HUES64 (cell line): ENCODE results near the gene WWOX.
A peak's percentile ranks its signal among the peaks of the same experiment; 100 is the strongest.

Source experiments
- H3K27ac ChIP-seq: 2 replicates; pipeline ENCODE4 v1.7.0; 2013; ENCODE audit warnings: low read depth, low read length, inconsistent platforms
- H3K27me3 ChIP-seq: 2 replicates; pipeline ENCODE4 v1.6.1; 2013; ENCODE audit warnings: mild to moderate bottlenecking, low read length; ENCODE audit not compliant: insufficient read depth
- H3K36me3 ChIP-seq: 2 replicates; pipeline ENCODE4 v1.6.1; 2013; ENCODE audit warnings: mild to moderate bottlenecking, low read length; ENCODE audit not compliant: insufficient read depth
- H3K4me1 ChIP-seq: 2 replicates; pipeline ENCODE4 v1.6.1; 2013; ENCODE audit warnings: mild to moderate bottlenecking, low read length, moderate library complexity; ENCODE audit not compliant: insufficient read depth
- H3K4me3 ChIP-seq: 2 replicates; pipeline ENCODE4 v1.5.1; 2013; ENCODE audit warnings: mild to moderate bottlenecking, low read length, moderate library complexity
- H3K9ac ChIP-seq: 2 replicates; pipeline ENCODE4 v1.6.1; 2013; ENCODE audit warnings: mild to moderate bottlenecking, low read depth, low read length
- H3K9me3 ChIP-seq: 2 replicates; pipeline ENCODE4 v1.6.1; 2013; ENCODE audit warnings: low read depth, low read length; ENCODE audit not compliant: insufficient read depth
- WGBS: fragments of 150-250, 120-280 bp; methylation state at CpG from one replicate; pipeline ENCODE4 v1.1.7; 2013; ENCODE audit warnings: missing lambda C conversion rate; 5-methylcytosine and 5-hydroxymethylcytosine counted together

The WWOX gene

DNA sequence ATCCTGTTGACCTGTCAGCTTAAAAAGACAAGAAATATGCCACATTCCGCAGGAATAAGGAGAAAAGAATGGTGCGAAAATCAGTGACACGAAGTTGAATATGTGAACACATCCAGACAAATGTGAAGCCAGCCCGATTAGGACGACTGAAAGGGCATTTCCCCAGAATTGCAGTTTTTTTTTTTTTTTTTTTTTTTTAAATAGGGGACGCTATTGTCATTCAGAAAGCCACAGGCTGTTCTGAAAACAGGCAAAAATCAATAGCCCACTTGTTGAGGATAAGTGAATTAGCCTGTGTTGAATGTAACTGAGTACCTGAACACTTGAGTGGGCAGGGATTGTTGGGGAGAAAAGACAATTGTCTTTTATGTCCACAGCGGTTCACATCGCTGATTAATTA, 507.1 kb downstream of the WWOX start:
- no peaks in the 10 kb centered on the region for H3K36me3 ChIP-seq
- no peaks in the 10 kb centered on the region for H3K27me3 ChIP-seq
- WGBS = 48% methylated on average over 8 of the region's 8 CpGs
- no peak overlapping the region for H3K9ac ChIP-seq
- no peak overlapping the region for H3K4me3 ChIP-seq
- H3K27ac ChIP-seq = peak overlapping the region; percentile 53; the same call in 1 of the 2 replicates
- peaks cover 52% of the 10 kb centered on the region for H3K4me1 ChIP-seq
- H3K9me3 ChIP-seq = no peaks in the 10 kb centered on the region

DNA sequence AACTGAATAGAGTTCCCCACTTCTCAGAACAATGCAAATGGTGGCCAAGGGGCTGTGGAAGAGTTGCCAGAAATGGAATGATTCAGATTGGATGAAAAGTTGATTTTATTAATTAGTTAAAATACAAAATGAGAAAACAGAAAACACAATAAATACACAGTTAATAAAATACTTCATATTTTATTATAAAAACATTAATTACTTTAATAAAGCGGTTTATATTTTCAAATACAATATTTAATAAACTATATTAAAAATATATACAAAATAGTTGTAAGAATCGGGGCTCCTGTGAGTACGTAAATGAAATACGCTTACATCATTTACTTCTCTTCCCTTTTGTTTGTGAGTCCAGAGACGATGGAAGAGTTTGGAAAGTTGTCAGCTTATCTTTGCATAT, 507.6 kb downstream of the WWOX start:
- H3K9me3 ChIP-seq = no peaks in the 10 kb centered on the region
- no CpG with 5 or more reads among the region's 5 CpGs for WGBS
- no peak overlapping the region for H3K4me3 ChIP-seq
- no peaks in the 10 kb centered on the region for H3K36me3 ChIP-seq
- H3K9ac ChIP-seq = no peak overlapping the region
- H3K27ac ChIP-seq = peak overlapping the region; percentile 53; the same call in 1 of the 2 replicates
- H3K4me1 ChIP-seq = peaks cover 52% of the 10 kb centered on the region
- H3K27me3 ChIP-seq = no peaks in the 10 kb centered on the region

DNA sequence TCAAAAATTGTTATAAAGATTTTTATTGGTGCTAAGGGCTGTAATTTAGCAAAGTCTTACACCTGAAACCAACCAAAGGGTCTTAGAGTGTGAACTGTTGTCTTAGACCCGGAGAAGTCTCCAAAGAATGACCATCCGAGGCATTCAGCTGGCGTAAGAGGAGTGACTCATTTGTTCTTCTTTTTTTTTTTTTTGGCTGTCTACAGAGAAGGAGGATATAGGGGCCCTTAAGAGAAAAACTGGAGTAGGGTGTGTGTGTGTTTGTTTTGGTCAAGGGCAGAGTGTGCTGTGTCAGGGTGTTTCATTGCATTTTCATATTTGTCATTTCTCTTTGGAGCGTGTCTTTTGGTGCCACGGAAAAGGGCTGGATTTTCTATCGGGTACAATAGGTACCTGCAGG, 508.0 kb downstream of the WWOX start:
- Histone ChIP-seq H3K36me3 (no peaks in the 10 kb centered on the region), H3K4me1 (peaks cover 52% of the 10 kb centered on the region), H3K27me3 (no peaks in the 10 kb centered on the region), H3K9ac (no peak overlapping the region), H3K27ac (no peak overlapping the region), H3K4me3 (no peak overlapping the region), H3K9me3 (no peaks in the 10 kb centered on the region)
- WGBS = 69% methylated on average over 6 of the region's 6 CpGs

DNA sequence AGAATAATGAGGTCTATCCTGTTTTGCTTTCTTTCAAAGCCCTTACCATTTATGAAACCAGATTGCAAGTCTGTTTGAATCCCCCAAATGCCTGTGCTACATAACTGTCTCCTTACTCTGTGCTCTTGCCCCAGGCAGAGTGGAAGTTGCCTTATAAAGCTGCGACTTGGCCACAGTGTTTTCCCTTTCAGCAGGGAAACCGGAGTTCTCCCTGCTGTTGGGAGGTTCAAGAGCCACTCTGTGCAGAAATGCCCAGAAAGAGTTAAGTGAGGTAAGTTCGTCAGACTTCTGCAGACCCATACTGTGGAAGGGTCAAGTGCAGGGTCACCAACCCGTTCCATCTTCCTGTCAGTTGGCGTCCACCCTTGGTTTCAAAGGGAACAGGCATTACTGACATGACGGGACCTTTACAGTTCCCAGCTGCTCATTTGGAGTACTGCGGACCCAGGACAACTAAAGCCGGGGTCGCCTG, 508.9 kb downstream of the WWOX start:
- Histone ChIP-seq H3K27me3 (no peaks in the 10 kb centered on the region), H3K36me3 (no peaks in the 10 kb centered on the region), H3K9me3 (no peaks in the 10 kb centered on the region), H3K4me1 (peaks cover 52% of the 10 kb centered on the region), H3K4me3 (no peak overlapping the region), H3K27ac (no peak overlapping the region; the same call in 1 of the 2 replicates), H3K9ac (no peak overlapping the region)
- WGBS = 66% methylated on average over 9 of the region's 9 CpGs

DNA sequence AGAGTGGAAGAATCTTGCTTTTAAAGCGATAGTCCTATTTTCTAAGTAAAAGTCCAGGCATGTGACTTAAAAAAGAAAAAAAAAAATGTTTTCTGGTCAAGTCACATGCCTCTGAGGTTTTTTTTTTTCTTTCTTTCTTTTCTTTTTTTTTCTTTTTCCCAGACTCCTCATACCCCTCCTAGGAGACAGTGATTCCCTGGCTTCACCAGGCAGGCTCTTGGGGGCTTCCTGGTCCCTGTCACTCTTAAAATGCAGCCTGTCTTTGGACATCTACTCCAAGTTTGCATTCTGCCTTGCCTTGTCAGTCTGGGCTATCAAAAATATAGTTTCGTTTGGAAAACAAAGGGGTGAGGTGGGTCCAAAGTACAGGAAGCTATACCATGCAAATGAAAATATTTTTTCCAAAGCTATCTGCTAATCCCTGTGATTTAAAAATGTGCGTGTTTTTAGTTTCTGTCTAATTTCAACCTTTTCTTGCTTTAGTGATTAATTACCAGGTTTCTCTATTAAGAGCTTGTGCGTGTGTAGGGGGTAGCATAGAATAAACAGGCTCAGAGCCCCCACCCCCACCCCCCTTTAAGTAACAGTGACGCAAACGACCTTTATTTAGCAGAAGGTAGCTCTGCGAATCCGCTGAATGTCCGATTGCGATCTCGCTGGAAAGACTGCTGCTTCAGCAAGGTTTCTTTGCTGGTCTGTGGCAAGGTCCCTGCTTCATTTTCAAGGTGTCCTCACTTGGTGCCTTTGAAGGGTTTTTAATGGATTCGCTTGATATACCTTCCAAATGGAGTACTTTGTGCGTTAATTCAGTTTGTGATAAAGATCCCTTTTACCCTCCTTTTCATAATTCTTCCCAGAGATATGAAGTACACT, 510.2 kb downstream of the WWOX start:
- H3K9me3 ChIP-seq = no peaks in the 10 kb centered on the region
- H3K9ac ChIP-seq = no peak overlapping the region
- no peak overlapping the region for H3K27ac ChIP-seq
- no peak overlapping the region for H3K4me3 ChIP-seq
- 82% methylated on average over 12 of the region's 13 CpGs for WGBS
- H3K36me3 ChIP-seq = no peaks in the 10 kb centered on the region
- H3K4me1 ChIP-seq = peaks cover 52% of the 10 kb centered on the region
- H3K27me3 ChIP-seq = no peaks in the 10 kb centered on the region

DNA sequence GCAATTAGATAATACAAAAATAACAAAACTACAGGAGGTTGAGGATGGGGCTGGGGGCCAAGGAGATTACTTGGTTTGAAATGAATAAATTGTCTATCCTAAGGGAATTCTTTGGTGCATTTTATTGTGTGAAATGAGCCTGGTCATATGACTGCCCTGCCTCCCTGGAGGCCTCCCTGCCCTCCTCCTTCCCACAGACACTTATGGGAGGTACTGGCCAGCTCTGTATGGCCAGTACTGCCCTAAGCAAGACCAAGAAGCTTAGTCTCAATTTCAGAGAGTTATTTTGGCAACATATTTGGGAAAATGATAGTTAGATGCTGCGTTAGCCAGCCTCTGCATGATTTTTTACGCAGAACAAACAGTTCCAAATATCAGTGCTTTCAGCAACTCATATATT, 511.9 kb downstream of the WWOX start:
- no peaks in the 10 kb centered on the region for H3K9me3 ChIP-seq
- no peaks in the 10 kb centered on the region for H3K27me3 ChIP-seq
- peaks cover 37% of the 10 kb centered on the region for H3K4me1 ChIP-seq
- H3K4me3 ChIP-seq = no peak overlapping the region
- no peaks in the 10 kb centered on the region for H3K36me3 ChIP-seq
- no peak overlapping the region for H3K9ac ChIP-seq
- no peak overlapping the region for H3K27ac ChIP-seq
- 95% methylated on average over 2 of the region's 2 CpGs for WGBS

DNA sequence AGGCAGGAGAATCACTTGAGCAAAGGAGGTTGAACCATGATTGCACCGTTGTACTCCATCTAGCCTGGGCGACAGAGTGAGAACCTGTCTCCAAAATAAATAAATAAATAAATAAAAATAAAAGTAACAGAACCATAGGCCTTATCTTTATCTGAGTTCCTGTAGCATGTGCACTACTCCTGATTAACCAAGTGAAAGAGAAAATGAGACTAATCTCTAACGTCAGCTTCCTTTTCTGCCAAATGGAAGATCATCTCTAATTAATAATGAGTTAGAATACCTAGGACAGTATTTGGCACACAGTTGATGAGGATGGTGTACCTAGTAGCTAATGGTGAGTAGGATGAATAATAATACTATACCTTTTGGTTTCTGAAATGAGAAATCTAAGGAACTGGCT, 520.4 kb downstream of the WWOX start:
- H3K27ac ChIP-seq = no peak overlapping the region
- no peaks in the 10 kb centered on the region for H3K4me1 ChIP-seq
- no peaks in the 10 kb centered on the region for H3K27me3 ChIP-seq
- H3K36me3 ChIP-seq = no peaks in the 10 kb centered on the region
- no peak overlapping the region for H3K9ac ChIP-seq
- H3K9me3 ChIP-seq = no peaks in the 10 kb centered on the region
- WGBS = 100% methylated on average over 1 of the region's 3 CpGs
- H3K4me3 ChIP-seq = no peak overlapping the region

DNA sequence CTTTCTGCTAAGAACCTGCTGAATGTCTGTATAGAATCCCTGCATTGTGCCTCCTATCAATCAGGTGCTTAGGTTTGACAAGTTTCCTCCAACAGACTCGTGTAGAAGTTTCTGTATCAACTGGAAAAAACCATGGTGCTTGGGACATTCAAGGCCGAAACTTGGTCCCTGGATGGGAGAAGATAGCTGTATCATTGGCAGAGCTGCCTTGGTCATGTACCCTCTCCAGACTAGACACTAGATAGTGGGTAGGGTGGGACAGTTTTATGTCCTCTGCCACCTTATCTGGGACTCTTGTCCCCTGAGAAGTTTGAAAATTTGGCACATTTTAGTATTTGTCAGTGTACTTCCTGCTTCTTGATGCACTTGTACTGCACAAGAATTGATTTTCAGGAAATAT, 520.8 kb downstream of the WWOX start:
- Histone ChIP-seq H3K9me3 (no peaks in the 10 kb centered on the region), H3K27me3 (no peaks in the 10 kb centered on the region), H3K36me3 (no peaks in the 10 kb centered on the region), H3K4me3 (no peak overlapping the region), H3K9ac (no peak overlapping the region), H3K4me1 (no peaks in the 10 kb centered on the region), H3K27ac (no peak overlapping the region)
- 93% methylated on average over 2 of the region's 2 CpGs for WGBS

DNA sequence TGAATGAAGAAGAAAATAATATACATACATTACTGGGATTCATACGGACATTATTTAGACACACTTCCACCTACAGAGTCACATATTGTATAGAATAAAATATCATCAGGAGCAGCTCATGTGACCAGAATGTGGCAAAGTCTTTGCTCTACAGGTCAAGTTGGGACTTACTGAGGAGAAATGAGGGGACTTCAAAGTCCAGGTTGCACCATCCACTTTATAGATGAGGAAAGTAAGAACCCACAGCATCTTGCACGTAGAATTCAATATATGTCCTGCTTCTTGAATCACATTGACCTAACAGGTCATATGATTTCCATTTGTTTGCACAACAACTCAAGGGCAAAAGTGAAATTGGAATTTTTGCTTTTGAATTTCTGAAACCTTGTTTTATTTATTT, 524.3 kb downstream of the WWOX start:
- no peaks in the 10 kb centered on the region for H3K27me3 ChIP-seq
- no peaks in the 10 kb centered on the region for H3K9me3 ChIP-seq
- H3K27ac ChIP-seq = no peak overlapping the region
- no peak overlapping the region for H3K9ac ChIP-seq
- 100% methylated on average over 1 of the region's 2 CpGs for WGBS
- H3K4me3 ChIP-seq = no peak overlapping the region
- H3K36me3 ChIP-seq = no peaks in the 10 kb centered on the region
- H3K4me1 ChIP-seq = peaks cover 3% of the 10 kb centered on the region; the same call in 1 of the 2 replicates

DNA sequence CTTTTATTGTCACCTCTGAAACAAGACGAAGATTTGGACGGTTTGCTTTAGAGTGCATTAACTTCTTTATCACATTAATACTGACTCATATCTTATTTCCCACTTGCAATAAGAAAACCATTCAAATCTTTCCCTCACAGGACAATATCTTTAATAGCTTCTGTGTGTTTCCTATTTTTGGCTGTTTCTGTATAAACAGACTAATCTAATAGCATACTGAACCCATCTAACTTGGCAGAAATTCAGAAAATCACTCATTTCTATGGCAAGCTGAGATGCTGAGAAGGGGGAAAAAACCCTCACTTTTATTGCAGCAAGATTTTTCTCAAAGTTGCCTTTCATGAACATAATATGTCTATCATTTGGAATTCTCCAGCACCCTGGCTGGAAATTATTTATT, 524.9 kb downstream of the WWOX start:
- 92% methylated on average over 2 of the region's 2 CpGs for WGBS
- H3K4me3 ChIP-seq = no peak overlapping the region

DNA sequence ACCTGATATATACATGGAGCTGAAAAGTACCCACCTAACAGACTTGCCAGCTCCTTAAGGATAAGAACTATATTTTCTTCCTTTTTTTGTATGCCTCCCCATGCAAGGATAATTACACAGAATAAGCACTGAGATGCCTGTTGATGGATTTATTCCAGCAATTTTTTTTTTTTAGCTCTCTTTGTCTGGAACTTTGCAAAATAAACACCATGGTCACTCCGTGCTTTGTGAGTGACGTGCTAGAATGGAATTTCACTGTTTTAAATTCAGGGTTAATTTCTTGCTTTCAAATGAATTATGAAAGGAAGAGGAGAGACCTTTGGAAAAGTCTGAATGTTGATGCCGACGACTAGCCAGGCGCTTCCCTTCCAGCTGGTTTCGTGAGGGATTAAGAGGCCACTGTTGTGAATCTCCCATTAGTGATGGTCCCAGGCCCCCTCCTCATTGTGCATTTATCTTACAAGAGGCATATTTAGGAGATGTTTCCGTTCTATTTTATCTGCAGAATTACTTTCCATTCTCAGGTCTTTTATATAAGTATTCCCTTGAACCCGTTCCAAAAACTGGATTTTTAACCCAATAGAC, 529.1 kb downstream of the WWOX start:
- Histone ChIP-seq H3K4me3 (no peak overlapping the region), H3K27ac (no peak overlapping the region), H3K36me3 (no peaks in the 10 kb centered on the region), H3K9me3 (peaks cover 15% of the 10 kb centered on the region), H3K27me3 (no peaks in the 10 kb centered on the region), H3K9ac (no peak overlapping the region), H3K4me1 (peaks cover 3% of the 10 kb centered on the region; the same call in 1 of the 2 replicates)
- 96% methylated on average over 8 of the region's 8 CpGs for WGBS

More for the DNA sequence above, 524.9 kb downstream of the WWOX start:
- Histone ChIP-seq H3K27ac (no peak overlapping the region), H3K9ac (no peak overlapping the region), H3K9me3 (no peaks in the 10 kb centered on the region), H3K36me3 (no peaks in the 10 kb centered on the region), H3K4me1 (peaks cover 3% of the 10 kb centered on the region; the same call in 1 of the 2 replicates), H3K27me3 (no peaks in the 10 kb centered on the region)
